ENCODE data around the gene BRD3. TPM values are rescaled to one million over a fixed set of nuclear protein-coding genes. Genes with fewer than 3 reads are reported as not detected.

BRD3 gene
- total RNA-seq, 1 donor from 2014 or later, result 70.4 TPM

DNA sequence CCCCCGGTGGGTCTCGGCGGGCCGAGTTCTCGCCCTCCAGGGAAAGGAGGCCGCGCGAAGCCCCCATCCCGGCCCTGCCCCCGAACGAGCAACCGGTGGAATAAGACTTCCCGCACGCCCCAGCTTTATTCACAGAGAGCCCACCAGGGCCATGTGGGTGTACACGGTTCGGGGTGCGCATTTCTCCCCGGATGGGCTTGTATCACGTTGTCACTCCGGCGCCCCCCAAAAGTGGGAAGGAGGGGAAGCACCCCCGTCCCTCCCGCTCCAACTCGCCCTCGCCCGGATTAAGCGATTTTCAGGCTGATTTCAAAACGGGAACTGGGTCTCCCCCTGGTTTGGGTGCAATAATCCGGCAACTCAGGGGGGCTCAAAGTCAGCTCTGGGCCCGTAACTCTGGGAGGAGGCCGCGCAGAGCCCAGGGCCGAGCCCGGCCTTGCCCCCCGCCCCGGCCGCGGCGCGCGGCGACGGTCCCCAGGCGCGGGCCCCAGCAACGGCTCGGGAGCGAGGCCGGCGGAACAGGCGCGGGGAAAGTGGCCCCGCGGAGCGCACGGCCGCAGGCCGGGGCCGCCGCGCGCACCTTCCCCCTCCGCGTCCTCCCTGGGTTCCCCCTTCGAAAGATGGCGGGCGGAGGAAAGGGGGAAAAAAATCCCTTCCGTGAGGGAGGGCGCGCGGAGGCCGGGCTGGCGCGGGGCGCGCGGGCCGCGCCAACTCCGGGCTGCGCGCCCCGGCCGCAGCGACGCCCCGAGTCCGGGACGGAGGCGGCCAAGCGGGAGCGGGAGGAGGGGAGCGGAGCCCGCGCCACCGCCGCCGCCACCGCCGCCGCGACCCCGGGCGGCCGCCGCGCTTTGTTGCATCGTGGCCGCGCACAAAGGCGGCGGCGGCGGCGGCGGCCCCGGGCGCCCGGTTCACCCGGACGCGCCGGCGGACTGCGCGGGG lies 644 bp downstream of the BRD3 start:
- peak; percentile 10 for DNase-seq (ENCODE audit: low spot score)

- no peak for DNase-seq (ENCODE audit: low spot score)
Measured at GRCh38 chr9:134066526-134066912, 1.3 kb downstream of the BRD3 start.

GRCh38 chr9:134065612-134066419 lies 2.0 kb downstream of the BRD3 start:
- DNase-seq (ENCODE audit: low spot score), result peak; percentile 38

DNA sequence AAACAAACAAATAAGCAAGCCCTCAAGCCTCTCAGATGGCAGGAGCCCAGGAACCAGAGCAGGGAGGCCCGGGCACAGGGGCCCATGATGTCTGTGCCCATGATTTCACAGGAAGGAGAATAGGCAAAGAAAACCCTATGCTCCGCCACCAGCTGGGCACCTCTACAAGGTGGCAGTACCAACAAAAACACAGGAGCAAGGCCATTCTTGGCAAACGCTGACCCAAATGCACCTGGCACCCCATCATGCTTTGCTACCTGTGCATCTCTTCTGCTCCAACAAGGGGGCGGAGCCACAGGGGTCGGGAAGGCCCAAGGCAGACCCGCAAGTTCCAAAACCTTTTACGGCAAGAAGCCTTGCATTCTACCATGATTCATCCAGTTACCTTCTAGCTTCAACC lies 3.1 kb downstream of the BRD3 start:
- DNase-seq (ENCODE audit: low spot score), result no peak

- DNase-seq (ENCODE audit: low spot score), result no peak
Measured at GRCh38 chr9:134063571-134064450, 4.0 kb downstream of the BRD3 start.

GRCh38 chr9:134063088-134063570 lies 4.7 kb downstream of the BRD3 start:
- no peak for DNase-seq (ENCODE audit: low spot score)

DNA sequence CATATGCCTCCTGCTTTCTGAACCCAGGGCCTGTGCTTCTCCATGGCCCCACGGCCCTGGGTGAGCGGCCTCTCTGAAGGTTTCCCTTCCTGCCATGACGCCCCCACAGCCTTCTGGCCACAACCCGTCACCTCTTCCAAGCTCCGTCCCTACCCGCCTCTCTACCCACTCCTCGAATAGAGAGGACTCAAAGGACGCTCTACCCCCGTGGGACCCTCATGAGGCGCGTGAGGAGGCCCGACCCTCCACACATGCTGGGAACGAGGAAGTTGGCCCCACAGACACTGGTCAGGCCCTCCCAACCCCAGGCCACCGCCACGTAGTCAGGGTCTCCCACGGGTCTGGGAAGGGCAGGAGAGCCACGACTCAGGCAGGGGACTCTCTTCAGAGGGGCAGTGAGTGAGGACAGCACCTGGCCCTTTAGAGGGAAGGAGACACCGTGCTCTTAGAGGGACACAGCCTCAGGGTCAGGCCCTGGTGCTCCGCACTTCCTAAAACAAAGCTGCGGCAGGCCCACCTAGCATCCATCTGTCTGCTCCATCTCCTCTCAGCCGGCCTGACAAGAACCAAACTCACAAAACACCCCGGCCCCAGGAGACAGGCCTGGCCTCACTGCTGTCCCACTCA lies 5.3 kb downstream of the BRD3 start:
- DNase-seq (ENCODE audit: low spot score), result no peak

DNA sequence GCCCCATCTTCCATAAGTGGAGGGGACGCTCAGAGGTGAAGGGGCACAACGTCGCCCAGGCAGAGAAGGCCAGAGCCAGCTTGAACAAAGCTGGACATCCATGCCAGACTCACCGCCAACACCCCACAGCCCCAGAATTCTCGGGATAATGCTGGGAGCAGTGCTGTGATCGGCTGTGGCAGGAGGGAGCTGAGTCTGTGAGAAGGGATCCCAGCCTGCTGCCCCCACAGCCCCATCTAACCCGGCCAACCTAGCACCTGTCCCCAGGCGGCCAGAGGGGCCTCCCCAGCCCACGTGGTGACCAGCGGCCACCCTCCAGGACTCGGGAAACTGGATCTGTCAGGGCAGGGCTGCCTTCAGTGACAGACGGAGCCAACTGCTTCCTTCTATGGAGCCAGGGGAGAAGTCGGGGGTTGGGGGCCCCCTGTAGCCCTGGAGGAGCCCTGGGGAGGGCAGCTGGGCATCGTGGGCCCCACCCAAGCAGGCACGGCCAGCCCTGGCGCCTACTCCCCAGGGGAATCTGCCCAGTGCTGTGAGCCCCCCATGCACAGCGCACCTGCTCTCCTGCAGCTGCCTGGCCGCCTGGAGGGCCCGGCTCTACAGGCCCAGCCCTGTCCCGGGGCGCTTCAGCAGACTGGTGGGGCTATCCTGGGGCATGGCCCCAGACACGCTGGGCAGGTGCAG lies 6.0 kb downstream of the BRD3 start:
- no peak for DNase-seq (ENCODE audit: low spot score)

- DNase-seq (ENCODE audit: low spot score), result no peak
Measured at GRCh38 chr9:134061019-134061687, 6.7 kb downstream of the BRD3 start.

DNA sequence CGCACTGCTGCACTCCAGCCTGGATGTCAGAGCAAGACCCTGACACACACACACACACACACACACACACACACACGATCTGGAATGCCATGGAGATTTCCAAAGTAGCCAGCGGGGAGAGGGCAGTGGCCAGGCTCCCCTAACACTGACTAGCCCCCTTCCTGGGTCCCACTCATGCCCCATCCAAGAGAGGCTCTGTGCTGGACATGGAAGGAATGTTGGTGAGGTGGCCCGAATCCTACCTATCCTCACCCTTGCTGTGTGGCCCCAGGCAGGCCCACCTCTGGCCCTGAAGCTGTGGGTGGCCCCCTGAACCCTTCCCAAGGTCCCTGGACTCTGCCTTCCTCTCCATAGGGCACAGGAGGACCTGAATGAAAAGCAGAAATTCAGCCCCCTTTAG lies 7.3 kb downstream of the BRD3 start:
- no peak for DNase-seq (ENCODE audit: low spot score)

GRCh38 chr9:134059661-134060395 lies 8.0 kb downstream of the BRD3 start:
- DNase-seq (ENCODE audit: low spot score), result no peak

- DNase-seq (ENCODE audit: low spot score), result no peak
Measured at GRCh38 chr9:134059188-134059641, 8.6 kb downstream of the BRD3 start.

- no peak for DNase-seq (ENCODE audit: low spot score)
Measured at GRCh38 chr9:134058716-134059115, 9.1 kb downstream of the BRD3 start.

GRCh38 chr9:134057751-134058701 lies 9.8 kb downstream of the BRD3 start:
- DNase-seq (ENCODE audit: low spot score), result no peak

DNA sequence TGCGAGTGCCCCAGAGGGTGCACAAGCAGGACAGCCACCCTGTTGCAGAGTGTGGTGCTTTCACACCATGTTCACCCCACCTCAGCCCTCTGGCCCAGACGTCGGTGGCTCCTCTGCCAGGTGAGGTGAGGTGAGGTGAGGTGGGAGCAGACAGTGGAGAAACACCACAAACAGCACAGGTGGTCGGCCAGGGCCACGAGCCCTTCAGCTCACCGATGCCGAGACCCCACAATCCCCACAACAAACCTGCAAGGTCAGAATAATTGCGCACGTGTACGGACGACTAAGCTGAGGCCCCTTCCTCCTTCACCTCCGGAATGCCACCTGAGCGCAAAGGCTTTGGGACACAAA lies 10.5 kb downstream of the BRD3 start:
- no peak for DNase-seq (ENCODE audit: low spot score)

- no peak for DNase-seq (ENCODE audit: low spot score)
Measured at GRCh38 chr9:134056483-134057306, 11.1 kb downstream of the BRD3 start.

GRCh38 chr9:134055981-134056461 lies 11.8 kb downstream of the BRD3 start:
- DNase-seq (ENCODE audit: low spot score), result peak; percentile 88

Measured in mucosa of gallbladder (tissue), 1 donor.